NCI-H748 treated with DMSO at 0.1 percent for 48 hours (cell line): ENCODE results near the gene ARHGAP12.
"Not testable (repeated sequence)": the region's sequence is repeated elsewhere in the genome, so short reads cannot be mapped to it uniquely, and the experiment has no call there.

ENCODE experiments used
- DNase-seq: peaks from one replicate; lab custom pipeline; 2025; lab: John Stamatoyannopoulos, UW

ARHGAP12 gene

DNA sequence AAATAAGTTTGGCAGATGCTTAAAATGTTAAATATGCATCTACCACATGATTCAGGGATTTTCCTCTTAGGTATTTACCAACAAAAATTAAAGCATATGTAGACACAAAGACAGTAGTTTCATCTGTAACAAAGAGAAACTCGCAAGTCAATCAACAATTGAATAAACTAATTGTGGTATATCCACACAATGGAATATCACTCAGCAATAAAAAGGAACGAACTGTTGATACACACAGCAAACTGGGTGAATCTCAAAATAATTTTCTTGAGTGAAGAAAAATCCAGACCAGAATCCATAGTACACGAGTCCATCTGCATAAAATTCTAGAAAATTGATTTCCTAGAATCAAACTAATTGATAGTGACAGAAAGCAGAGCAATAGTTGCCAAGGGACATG lies 5.2 kb downstream of the ARHGAP12 start:
- DNase-seq, result no peak

- DNase-seq, result no peak
Observed at GRCh38 chr10:31921031-31921430, 7.6 kb downstream of the ARHGAP12 start.

- no peak for DNase-seq
Observed at GRCh38 chr10:31920538-31920937, 8.1 kb downstream of the ARHGAP12 start.

GRCh38 chr10:31918671-31919409 lies 9.8 kb downstream of the ARHGAP12 start:
- no peak for DNase-seq

GRCh38 chr10:31914370-31914769 lies 14.3 kb downstream of the ARHGAP12 start:
- DNase-seq, result no peak

- no peak for DNase-seq
Observed at GRCh38 chr10:31912898-31913850, 15.5 kb downstream of the ARHGAP12 start.

DNA sequence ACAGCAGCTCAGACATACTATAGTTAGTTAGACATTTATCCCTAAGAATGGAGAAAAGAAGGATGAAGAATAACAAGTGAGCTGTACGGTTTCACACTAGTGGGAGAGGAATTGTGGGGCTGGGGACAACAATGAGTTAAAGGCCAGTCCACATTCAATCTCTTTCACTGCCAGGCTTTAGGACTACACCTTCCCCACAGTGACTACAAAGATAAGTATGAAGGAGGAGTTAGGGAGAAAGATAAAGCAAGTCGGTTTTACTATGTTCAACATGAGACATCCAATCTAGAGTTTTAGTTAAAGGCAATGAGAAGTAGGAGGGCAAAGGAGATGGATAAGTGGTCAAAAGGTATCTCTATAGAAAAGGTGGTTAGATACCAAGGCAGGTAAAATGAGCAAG lies 16.3 kb downstream of the ARHGAP12 start:
- DNase-seq, result no peak

- no peak for DNase-seq
Observed at GRCh38 chr10:31910016-31910415, 18.6 kb downstream of the ARHGAP12 start.

- DNase-seq, result no peak
Observed at GRCh38 chr10:31908157-31908556, 20.5 kb downstream of the ARHGAP12 start.

DNA sequence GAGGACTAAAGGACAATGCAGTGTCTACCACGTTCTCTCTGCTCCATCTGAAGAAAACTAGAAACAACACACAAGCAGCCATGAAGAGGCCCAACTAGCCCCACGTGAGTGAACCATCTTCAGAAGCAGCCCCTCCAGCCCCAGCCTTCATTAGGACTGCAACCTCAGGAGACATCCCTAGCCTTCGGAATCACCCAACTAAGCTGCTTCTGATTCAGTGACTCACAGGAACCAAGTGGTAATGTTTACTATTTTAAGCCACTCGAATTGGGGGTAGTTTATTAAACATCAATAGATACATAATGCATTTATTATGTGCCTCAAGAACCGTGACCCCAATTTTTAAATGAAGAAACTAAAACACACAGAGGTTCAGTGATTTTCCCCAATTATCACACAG lies 22.6 kb downstream of the ARHGAP12 start:
- DNase-seq, result no peak

- no peak for DNase-seq
Observed at GRCh38 chr10:31905586-31905985, 23.0 kb downstream of the ARHGAP12 start.

GRCh38 chr10:31902625-31903024 lies 26.0 kb downstream of the ARHGAP12 start:
- DNase-seq, result no peak

DNA sequence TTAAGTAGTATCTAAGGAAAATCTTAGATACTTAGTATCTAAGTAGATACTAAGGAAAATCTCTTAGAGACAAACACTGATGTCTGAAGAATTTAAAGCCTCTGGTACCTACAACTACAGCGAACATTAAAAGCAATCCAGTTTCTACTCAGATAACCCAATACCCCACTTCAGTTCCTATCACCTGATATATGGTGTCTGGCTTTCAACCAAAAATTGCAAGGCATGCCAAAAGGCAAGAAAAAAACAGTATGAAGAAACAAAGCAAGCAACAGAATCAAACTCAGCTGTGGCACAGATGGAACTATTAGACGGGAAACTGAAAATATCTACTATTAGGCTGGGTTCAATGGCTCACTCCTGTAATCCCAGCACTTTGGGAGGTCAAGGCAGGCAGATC lies 31.1 kb downstream of the ARHGAP12 start:
- DNase-seq, result no peak

DNA sequence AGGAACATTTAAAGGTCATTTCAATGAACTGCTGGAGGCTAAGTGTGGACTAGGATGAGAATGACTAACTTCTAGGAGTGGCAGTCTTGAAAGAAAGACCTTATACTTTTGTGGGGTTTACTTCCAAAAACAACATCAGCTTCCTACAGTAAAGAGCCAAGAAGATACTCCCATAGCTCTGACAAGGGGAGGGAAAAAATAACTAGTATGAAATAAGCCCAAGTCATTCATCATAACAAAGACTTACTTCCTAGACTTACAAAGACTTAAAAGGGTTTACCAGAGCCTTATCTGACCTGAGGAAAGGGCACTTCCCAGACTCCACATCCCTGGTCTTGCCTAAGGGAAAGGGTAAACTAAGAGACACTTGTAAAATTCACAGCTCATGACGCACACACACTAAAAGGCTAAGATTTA lies 31.7 kb downstream of the ARHGAP12 start:
- no peak for DNase-seq

- not testable (repeated sequence) for DNase-seq
Observed at GRCh38 chr10:31895722-31896121, 32.9 kb downstream of the ARHGAP12 start.

- DNase-seq, result no peak
Observed at GRCh38 chr10:31888442-31888841, 40.2 kb downstream of the ARHGAP12 start.

GRCh38 chr10:31887850-31888249 lies 40.8 kb downstream of the ARHGAP12 start:
- DNase-seq, result no peak

GRCh38 chr10:31886885-31887284 lies 41.7 kb downstream of the ARHGAP12 start:
- no peak for DNase-seq

- no peak for DNase-seq
Observed at GRCh38 chr10:31885971-31886370, 42.7 kb downstream of the ARHGAP12 start.

GRCh38 chr10:31884386-31884785 lies 44.2 kb downstream of the ARHGAP12 start:
- no peak for DNase-seq

DNA sequence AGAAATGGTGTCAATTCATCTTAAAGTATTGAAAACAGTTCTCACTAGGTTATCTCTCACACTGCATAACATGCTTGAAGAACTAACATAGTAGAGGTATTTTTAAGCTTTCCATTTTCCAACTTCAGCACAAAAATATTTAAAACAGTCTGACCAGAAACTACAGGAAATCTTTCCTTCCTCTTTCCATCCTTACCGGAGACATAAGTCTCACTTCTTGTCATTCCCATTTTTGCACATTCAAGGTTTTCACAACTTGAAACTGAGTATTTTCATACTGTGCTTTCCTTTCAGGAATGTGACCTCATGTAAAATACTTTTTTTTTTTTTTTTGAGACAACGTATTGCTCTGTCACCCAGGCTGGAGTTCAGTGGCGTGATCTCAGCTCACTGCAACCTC lies 45.2 kb downstream of the ARHGAP12 start:
- no peak for DNase-seq

DNA sequence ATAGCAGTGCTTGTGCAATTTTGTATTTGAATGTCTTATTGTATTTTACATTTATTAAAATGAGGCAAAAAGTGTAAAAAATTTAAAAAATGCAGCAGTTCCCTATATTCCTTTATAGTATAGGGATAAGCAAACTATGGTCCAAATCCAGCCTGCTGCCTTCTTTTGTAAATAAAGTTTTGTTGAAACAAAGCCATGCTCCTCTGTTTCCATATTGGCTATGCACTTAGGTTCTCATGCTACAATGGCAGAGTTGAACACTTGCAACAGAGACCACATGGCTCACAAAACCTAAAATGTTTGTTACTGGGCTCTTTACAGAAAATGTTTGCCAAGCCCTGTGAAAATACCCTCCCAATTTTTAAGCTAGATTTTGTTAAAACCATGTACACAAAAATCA lies 50.1 kb downstream of the ARHGAP12 start:
- no peak for DNase-seq
